Suprapubic skin (tissue), 3 donors: ENCODE results near the gene MTCL1.

Experiments
- EP300 ChIP-seq: sonication (generic); formaldehyde crosslinking; IDR thresholded peaks from one replicate; pipeline ENCODE4 v1.6.1; 2017; ENCODE audit warnings: antibody characterized with exemption
- POLR2A ChIP-seq, 2 donors: fragments of 450-650 bp; IDR thresholded peaks; one replicate each; pipeline ENCODE4 v1.6.1; 2017; ENCODE audit warnings: antibody characterized with exemption in 2 of 2, mild to moderate bottlenecking in 2 of 2, moderate library complexity in 2 of 2
- TF ChIP-seq, protein P1 (sequence below), 2 donors: fragments of 200-600 bp in 1 of 2; fragments of 450-650 bp in 1 of 2; sonication (generic) in 1 of 2; IDR thresholded peaks; one replicate each; pipeline ENCODE4 v1.5.1; 2016 to 2019; ENCODE audit warnings: antibody characterized with exemption in 2 of 2, mild to moderate bottlenecking in 1 of 2, moderate library complexity in 1 of 2

GRCh38 chr18:8783335-8783993, 78.1 kb downstream of the MTCL1 start:
- TF ChIP-seq, protein P1, sequence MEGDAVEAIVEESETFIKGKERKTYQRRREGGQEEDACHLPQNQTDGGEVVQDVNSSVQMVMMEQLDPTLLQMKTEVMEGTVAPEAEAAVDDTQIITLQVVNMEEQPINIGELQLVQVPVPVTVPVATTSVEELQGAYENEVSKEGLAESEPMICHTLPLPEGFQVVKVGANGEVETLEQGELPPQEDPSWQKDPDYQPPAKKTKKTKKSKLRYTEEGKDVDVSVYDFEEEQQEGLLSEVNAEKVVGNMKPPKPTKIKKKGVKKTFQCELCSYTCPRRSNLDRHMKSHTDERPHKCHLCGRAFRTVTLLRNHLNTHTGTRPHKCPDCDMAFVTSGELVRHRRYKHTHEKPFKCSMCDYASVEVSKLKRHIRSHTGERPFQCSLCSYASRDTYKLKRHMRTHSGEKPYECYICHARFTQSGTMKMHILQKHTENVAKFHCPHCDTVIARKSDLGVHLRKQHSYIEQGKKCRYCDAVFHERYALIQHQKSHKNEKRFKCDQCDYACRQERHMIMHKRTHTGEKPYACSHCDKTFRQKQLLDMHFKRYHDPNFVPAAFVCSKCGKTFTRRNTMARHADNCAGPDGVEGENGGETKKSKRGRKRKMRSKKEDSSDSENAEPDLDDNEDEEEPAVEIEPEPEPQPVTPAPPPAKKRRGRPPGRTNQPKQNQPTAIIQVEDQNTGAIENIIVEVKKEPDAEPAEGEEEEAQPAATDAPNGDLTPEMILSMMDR (IDR thresholded peaks at IDR 0.05) = no peak
- TF ChIP-seq POLR2A (IDR thresholded peaks at IDR 0.05) (no peak), EP300 (no peak)
